ENCODE measurements around the gene TNFRSF21.
"Not testable (repeated sequence)": the region's sequence is repeated elsewhere in the genome, so short reads cannot be mapped to it uniquely, and the experiment has no call there.

The TNFRSF21 gene, protein sequence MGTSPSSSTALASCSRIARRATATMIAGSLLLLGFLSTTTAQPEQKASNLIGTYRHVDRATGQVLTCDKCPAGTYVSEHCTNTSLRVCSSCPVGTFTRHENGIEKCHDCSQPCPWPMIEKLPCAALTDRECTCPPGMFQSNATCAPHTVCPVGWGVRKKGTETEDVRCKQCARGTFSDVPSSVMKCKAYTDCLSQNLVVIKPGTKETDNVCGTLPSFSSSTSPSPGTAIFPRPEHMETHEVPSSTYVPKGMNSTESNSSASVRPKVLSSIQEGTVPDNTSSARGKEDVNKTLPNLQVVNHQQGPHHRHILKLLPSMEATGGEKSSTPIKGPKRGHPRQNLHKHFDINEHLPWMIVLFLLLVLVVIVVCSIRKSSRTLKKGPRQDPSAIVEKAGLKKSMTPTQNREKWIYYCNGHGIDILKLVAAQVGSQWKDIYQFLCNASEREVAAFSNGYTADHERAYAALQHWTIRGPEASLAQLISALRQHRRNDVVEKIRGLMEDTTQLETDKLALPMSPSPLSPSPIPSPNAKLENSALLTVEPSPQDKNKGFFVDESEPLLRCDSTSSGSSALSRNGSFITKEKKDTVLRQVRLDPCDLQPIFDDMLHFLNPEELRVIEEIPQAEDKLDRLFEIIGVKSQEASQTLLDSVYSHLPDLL

GRCh38 chr6:47309291-47310130 lies at the start of gene TNFRSF21:
TNFRSF21 (minus strand) TSS chr6:47309905; CDS start chr6:47309511, 394 bp downstream.
- peak; percentile 88 to 94 for DNase-seq

DNA sequence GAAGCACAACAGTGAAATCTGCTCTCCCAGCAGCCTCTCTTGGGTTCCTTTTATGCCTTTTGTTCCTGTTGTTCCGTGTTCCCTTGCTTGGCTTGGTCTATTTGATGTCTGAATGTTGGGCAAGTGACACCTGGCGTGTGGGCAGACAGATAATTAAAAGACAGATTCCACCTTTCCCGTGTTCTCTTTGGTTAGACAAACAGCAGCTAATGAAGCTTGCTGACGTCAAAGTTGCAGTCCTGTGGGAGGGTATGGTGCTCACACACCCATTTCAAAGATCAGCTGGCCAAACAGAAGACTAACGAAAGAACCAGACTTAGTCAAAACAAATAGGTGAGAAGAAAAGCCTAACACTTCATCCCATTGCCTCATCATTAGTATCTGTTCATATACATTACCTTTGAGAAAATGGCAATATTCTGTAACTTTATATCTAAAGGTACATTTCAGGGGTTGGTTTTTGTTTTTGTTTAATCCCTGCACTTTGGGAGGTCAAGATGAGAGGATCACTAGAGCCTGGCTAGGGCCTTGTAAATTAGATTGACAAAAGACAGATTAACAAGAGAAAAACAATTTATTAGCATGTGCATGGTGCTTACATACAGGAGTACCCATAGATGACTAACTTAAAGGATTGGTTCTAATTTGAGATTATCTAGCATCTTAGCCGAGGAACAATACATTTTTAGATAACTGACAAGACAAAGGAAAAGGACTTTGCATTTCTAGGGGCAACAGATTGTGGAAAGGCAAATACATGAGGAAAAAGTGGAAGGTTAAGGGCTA lies 48.9 kb upstream of the TNFRSF21 start:
- no peak for DNase-seq

DNA sequence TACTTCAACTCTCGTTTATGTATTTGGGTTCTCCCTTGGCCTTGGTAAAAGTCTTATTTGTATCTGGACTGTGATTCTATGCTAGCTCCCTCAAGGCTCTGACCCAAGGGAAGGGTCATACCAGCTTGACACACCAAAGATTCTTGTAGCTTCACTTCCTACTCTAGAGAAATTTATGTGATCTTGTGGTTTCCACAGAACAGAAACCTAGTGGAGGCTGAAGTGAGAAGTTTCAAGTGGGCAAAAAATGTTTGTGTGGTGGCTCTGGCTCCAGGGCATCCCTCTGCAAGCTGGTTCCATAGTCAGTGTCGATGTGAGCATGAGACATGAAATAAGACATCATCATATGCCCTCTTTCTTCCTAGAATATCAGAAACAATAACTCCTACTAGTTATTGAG lies 48.1 kb upstream of the TNFRSF21 start:
- DNase-seq, result no peak

- no peak for DNase-seq
These were observed 45.8 kb upstream of the TNFRSF21 start for GRCh38 chr6:47355496-47355895.

- DNase-seq, result peak; percentile 47 to 52
These were observed 44.2 kb upstream of the TNFRSF21 start for GRCh38 chr6:47353871-47354270.

DNA sequence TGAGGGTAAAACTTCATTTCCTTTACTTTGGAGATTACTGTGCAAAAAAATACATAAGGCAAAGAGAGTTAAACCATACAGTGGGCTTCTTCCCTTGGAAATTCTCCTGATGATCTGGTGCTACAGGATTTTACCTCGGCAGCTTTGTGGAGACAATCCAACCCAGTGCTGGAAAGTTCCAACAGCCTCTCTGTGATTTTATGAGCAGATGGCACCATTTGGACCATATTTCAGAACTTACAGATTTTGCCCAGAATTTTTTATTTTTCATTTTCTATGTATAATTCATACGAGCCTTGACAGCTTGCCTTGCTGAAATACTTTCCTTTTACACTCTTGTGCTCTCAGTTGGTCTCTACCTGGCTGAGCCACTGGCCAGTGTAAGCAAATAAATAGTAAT lies 43.3 kb upstream of the TNFRSF21 start:
- DNase-seq, result no peak

DNA sequence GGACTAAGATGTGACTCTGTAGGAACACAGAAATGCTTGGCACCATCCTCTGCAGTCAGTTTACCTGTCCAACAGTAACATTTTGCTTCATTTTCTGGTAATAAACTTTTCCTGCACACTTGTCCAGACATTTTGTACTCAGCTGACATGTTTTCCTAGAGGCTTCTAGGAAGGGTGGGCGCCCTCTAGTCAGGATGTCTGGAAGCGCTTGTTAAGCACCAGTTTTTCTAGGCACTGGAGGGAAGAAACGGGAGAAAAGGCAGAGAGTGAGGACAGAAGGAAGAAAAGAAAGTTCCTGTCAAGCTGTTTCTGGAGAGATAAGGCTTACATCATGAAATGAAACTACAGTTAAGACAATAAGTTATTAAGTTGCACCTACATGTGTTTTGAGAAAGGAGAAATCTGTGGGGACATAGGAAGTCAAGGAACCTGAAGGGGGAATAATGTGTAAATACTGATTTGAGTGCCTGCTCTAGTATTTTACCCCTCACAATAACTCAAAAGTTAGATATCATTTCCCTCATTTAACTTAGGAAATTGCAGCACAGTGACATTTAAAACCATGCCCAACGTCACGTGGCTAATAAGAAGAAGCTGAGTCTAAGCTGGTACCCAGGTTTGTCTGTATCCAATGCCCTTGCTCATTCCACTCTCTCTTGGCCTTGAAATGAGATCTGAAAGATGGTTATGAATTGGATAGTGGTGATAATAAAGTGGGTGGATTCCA lies 42.7 kb upstream of the TNFRSF21 start:
- no peak for DNase-seq

DNA sequence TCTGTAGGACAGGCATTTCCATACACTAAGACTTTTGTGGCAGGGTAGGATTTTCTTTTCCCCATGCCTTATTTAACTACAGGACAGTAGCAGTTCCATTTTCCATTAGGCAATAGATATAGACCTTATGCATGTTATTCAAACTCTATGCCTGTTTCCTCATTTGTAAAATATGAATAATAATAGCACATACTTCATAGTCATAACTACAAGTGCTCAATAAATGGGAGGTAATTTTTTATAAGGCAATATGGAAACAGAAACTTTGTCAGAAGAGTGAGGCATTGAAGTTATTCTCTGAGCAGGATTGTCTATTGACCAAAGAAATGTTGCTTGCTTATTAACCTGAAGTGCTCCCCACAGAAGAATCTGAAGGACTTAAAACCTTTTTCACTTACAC lies 41.9 kb upstream of the TNFRSF21 start:
- DNase-seq, result no peak

- DNase-seq, result no peak
These were observed 40.2 kb upstream of the TNFRSF21 start for GRCh38 chr6:47349931-47350330.

- DNase-seq, result no peak
These were observed 38.7 kb upstream of the TNFRSF21 start for GRCh38 chr6:47348316-47348863.

DNA sequence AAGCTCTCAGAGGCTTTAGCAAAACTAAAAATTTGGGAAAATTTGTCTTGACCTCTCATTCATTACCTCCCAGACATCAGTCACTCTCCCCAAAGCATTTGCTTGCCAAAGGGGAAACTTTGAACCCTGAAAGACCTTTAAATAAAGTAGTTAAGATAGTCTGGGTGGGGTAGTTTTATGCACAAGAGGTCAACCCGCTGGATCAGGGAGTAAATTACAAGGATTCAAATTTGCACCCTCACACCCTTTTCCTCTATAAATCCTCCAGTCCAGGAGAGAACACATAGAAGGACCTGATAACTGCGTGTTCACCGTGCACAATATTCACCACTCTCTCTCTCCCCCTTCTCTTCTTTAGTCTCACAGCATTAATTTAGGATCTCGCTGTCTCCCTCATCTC lies 36.1 kb upstream of the TNFRSF21 start:
- DNase-seq, result no peak

DNA sequence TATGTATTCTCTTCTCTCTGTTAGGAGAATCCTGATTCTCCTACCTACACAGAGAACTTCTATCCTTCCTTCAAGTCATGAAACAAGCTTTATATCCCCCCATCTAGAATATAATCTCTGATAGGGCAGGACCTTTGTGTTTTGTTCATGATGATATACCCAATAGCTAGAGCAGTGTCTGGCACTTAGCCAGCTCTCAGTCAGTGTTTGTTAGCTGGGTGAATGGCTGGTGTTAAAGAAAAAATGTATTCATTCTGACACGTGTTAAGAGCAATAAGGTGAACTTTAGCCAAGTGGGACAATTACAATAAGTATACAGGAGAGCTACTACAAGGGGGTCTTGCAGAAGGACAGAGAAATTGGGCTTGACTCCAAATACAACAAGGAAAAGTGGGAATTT lies 34.3 kb upstream of the TNFRSF21 start:
- DNase-seq, result no peak

- no peak for DNase-seq
These were observed 33.9 kb upstream of the TNFRSF21 start for GRCh38 chr6:47343600-47343999.

DNA sequence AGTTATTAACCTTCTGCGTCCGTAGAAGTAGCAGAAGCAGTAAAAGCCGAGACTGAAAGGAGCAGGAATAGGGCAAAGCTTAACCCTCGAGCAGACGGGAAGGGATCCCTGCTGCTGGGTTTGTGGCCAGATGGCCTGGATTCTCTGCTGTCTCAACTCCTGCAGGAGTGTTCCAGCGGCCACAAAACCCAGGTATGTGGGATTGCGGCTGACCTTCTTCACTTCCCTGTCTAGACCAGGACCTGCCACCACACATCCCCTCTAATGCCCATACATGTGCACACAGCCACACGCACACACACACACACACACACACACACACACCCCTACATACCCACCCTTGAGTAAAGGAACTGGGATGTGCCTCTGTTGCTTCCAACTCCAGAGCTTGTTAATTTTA lies 33.1 kb upstream of the TNFRSF21 start:
- DNase-seq, result no peak

DNA sequence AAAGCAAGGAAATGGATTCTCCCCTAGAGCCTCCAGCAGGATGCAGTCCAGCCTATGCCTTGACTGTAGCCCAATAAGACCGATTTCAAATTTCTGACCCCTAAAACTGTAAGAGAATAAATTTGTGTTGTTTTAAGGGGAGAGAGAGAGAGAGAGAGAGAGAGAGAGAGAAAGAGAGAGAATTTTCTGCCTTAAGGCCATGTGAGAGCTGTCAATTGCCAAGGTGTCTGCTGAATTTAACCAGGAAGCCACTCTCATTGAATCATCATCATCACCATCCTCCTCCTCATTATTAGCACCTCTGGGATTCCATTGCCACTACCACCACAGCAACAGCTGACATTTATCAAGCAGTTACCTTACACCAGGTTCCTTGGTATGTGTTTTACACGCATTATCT lies 27.8 kb upstream of the TNFRSF21 start:
- no peak for DNase-seq

GRCh38 chr6:47336334-47336733 lies 26.6 kb upstream of the TNFRSF21 start:
- DNase-seq, result no peak

GRCh38 chr6:47335466-47335865 lies 25.8 kb upstream of the TNFRSF21 start:
- peak; percentile 86 to 92 for DNase-seq

- no peak for DNase-seq
These were observed 24.6 kb upstream of the TNFRSF21 start for GRCh38 chr6:47334334-47334733.

GRCh38 chr6:47328606-47329005 lies 18.9 kb upstream of the TNFRSF21 start:
- not testable (repeated sequence) for DNase-seq

DNA sequence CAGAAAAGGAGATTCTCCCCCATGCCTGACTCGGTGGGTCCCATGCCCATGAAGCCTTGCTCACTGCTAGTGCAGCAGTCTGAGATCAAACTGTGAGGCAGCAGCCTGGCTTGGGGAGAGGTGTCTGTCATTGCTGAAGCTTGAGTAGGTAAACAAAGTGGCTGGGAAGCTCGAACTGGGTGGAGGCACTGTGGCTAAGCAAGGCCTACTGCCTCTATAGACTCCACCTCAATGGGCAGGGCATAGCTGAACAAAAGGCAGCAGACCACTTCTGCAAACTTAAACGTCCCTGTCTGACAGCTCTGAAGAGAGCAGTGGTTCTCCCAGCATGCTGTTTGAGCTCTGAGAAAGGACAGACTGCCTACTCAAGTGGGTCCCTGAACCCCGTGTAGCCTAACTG lies 18.4 kb upstream of the TNFRSF21 start:
- DNase-seq, result not testable (repeated sequence)

- DNase-seq, result no peak
These were observed 14.2 kb upstream of the TNFRSF21 start for GRCh38 chr6:47323887-47324286.

- DNase-seq, result no peak
These were observed 13.6 kb upstream of the TNFRSF21 start for GRCh38 chr6:47323321-47323720.

Data from Kasumi-1 (cell line).